GM03348 (cell line): Measurements from ENCODE around the gene ESYT3.
"Not testable (repeated sequence)": the region's sequence is repeated elsewhere in the genome, so short reads cannot be mapped to it uniquely, and the experiment has no call there.

Experiments
- DNase-seq: peaks from one replicate; pipeline ENCODE4 v3.0.0; 2012; ENCODE audit warnings: low spot score

The ESYT3 gene

GRCh38 chr3:138460536-138461205, 26.3 kb downstream of the ESYT3 start:
- no peak for DNase-seq

DNA sequence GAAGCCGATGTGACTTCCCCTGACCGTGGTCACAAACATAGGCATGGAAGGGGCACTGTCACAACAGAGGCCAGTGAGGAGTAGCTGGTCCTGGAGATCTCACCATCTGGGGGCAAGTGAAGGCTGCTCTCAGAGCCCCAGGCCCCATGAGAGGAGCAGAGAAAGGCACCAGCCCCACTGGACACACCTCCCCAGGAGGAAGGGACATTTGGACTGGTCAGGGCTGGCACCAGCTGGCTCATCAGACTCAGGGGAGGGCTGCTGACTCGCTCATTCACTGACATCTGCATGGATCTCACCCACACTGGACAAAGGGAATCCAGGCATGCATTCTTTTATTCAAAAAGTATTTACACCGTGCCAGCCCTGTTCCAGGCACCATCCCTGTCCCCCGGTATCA, 26.8 kb downstream of the ESYT3 start:
- peak; percentile 74 for DNase-seq

- DNase-seq = no peak
These were observed 27.5 kb downstream of the ESYT3 start for GRCh38 chr3:138461896-138462295.

DNA sequence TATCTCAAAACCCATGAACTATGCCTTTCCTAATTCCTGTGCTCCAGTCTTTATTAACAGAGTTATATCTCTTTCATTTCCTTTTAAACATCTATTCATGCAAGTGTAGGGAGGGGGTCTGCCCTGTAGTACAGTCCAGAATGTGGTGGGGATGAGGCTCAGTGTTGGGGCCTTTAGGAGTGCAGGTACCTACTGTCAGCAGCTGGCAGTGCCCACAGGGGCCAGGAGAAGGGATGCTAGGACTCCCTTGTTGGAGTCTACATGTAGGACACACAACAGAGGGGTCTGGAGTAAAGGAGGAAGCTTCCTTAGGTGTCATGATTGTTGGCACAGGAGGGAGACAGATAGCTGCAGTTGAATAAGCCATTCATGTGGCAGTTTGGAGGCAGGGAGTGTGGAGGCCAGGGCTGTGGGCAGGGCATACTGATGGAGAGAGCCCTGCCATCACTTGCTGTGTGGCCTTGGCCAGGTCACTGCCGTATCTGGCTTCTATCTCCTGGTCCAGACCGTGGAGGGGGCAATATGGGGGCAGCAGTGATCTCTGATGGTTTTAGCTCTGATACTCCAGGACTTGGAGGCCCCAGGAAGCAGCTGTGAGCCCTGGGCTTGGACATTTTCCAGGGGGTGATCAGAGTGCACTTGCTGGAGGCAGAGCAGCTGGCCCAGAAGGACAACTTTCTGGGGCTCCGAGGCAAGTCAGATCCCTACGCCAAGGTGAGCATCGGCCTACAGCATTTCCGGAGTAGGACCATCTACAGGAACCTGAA, 29.5 kb downstream of the ESYT3 start:
- DNase-seq = no peak

GRCh38 chr3:138464491-138464860, 30.1 kb downstream of the ESYT3 start:
- no peak for DNase-seq

DNA sequence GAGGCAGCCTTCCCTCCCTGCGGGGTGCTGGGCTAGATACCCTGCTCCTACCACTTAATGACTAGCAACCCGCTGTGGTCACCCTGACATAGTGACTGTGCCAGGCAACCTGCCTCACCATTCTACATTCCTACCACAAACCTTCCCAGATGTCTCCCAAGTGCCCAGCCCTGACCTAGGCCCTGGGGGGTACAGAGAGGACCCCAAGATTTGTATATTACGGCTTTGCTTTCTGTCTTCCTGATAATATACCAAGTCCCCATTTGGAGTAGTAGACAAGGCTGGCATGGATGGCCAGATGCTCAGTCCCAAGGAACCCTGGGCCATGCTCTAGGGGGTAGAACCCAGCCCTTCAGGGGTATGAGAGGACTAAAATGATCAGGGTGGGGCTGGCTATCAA, 31.0 kb downstream of the ESYT3 start:
- no peak for DNase-seq

GRCh38 chr3:138465925-138466324, 31.5 kb downstream of the ESYT3 start:
- DNase-seq = no peak

DNA sequence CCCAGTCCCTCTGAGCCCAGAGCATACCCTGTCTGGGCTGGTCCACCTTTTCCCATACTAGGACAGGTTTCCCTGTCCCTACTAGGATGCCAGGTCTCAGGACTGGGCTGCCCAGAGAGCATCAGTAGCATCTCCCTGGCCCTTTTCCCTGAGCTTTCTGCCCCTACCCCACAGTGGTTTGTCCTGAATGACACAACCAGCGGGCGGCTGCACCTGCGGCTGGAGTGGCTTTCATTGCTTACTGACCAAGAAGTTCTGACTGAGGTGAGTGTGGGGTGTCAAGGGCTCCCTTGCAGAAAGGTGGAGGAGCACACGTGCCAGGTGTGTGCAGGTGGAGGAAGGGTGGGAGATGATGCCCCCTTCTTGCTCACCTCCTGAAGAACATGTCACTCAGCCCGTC, 33.5 kb downstream of the ESYT3 start:
- no peak for DNase-seq

- no peak for DNase-seq
These were observed 34.0 kb downstream of the ESYT3 start for GRCh38 chr3:138468451-138468850.

DNA sequence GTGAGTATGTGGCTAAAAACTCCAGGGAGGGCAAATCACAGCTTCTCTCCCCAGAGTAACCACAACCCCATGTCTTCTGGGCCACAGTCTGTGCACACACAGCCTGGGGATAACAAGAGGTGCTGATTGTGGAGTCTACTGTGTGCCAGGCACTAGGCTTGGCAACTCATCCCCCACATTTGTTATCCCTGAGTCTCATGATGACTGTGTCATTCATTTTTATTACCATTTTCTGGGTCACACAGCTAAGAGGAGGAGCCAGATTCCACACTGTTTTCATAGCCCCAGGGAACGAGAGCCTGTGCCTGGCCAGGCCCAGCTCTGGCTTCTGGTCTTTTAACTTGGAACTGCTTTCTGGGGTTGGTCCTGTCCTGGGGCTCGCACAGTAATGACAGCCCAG, 34.5 kb downstream of the ESYT3 start:
- DNase-seq = no peak

DNA sequence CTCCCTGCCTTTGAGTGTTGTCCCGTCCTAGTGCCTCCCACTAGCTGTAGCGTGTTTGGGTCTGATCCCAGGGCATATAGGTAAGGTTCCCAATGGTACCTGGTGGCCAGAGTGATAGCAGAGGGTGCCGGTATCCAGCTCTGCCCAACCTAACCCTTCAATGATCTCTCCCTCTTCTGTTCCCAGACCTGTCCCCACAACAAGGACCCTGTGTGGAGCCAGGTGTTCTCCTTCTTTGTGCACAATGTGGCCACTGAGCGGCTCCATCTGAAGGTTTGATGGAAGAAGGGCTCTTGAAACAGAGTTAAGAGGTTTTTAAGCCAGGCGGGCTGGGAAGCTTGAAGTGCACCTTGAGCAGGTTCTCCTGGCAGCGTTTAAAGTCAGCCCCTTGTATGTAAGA, 35.5 kb downstream of the ESYT3 start:
- DNase-seq = no peak

DNA sequence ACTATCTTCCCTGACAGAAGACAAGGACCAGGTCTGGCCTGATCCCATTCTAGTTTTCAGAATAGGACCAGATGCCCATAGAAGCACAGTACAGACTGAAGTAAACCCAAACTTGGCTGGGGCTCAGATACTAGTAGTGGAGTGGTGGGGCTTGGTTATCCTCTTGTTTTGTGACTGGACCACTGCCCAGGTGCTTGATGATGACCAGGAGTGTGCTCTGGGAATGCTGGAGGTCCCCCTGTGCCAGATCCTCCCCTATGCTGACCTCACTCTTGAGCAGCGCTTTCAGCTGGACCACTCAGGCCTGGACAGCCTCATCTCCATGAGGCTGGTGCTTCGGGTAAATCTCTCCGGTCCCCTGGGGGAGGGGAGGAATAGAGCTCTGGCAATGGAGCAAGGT, 36.3 kb downstream of the ESYT3 start:
- no peak for DNase-seq

DNA sequence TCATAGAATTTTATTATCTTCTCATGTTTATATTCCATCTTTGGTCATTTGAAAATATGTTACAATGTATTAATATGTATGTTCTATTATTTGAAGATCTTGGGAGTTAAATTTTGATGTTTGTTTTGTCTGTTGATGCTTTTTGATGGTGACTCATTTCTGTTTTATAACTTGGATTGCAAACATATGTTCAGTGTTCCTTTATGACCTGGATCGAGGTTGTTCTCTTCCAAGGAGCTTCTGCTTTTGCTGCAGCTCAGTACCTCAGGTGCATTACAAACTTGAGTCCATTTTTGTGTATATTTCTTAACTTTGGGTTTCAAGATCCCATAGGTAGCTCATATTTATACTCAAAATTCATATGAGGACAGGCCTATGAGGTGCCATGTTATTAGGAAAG, 37.1 kb downstream of the ESYT3 start:
- DNase-seq = no peak

- no peak for DNase-seq
These were observed 37.9 kb downstream of the ESYT3 start for GRCh38 chr3:138472141-138472825.

DNA sequence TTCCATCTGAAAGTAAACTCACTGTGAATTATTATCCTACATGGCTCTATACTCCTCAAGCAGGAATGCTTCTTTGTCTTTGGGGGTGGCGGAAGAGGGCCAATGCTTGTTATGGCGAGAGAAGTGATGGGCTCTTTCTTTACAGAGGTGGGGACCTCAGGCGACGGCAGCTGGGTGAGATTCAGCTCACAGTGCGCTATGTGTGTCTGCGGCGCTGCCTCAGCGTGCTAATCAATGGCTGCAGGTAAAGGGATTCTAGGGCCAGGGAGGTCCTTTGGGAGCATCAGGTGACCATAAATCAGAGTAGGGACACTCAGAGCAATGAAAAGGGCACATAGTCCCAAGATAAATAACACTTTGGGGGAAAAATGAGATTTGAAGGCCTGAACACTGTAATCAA, 39.0 kb downstream of the ESYT3 start:
- DNase-seq = no peak

GRCh38 chr3:138474163-138474562, 39.7 kb downstream of the ESYT3 start:
- DNase-seq = no peak

DNA sequence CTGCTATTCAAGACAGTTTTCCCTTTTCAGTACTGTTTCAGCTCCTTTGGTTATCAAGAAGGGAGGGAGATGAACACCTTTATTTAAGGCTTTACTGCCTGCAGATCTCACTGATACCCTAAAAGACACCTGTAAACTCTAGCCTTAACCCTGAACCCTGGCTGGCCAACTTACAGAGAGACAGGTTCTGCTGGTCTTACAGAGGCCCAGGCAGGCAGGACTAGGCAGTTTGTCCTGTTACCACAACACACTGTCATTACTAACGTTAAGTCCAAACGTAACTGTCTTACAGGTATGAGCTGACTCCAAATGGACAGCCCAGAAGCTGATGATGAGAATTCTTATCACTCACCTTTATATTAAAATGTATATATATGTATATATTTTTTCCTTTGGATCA, 42.1 kb downstream of the ESYT3 start:
- DNase-seq = no peak

GRCh38 chr3:138477120-138477519, 42.7 kb downstream of the ESYT3 start:
- DNase-seq = no peak

DNA sequence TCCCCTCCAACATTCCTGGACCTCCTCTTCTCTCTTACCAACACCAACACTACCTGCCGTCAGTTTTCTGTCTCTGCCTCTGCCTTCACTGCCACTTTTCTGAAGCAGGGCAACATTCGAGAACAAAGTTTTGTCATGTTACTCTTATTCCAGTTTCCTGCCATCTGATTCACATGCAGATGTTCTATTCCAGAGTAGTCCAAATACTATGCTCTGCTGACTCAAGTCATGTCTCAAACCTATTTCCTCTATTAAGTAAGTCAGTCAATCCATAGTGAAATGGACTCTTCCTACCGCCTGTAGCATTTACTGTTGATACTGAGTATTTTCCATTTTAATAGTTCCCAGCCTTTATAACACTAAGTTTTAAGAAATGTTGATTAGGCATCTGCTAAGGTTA, 43.4 kb downstream of the ESYT3 start:
- DNase-seq = no peak

DNA sequence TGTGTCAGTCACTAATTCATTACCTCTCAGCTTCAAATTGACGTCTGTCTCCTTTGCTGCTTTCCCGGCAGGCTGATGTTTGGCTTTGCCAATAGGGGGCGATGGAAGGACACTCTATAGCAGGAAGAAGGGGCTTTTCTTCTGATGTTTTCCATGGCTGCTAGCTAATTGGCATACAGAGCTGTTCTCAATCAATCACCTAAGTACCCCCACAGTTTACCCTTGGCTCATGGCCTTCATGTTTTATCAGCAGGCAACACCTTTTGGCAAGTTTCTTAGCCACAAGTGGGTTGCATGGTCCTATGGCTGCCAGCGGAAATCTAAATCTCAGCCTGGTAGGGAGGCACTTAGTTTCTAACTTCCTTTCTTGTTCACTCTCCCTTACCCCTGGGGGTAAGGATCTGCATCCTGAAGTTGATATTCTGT, 45.0 kb downstream of the ESYT3 start:
- peak; percentile 37 for DNase-seq

GRCh38 chr3:138484672-138485071, 50.3 kb downstream of the ESYT3 start:
- not testable (repeated sequence) for DNase-seq

GRCh38 chr3:138486580-138486979, 52.2 kb downstream of the ESYT3 start:
- DNase-seq = not testable (repeated sequence)

GRCh38 chr3:138491971-138492370, 57.6 kb downstream of the ESYT3 start:
- no peak for DNase-seq
